Astrocyte (in vitro differentiated cells and primary cell): ENCODE data around the gene PDZD2.

Source experiments
- EZH2 ChIP-seq: IDR thresholded peaks from 2 replicates; pipeline ENCODE4 v1.6.1; 2012; ENCODE audit warnings: mild to moderate bottlenecking, low read length, inconsistent platforms; ENCODE audit not compliant: insufficient read depth
- TF ChIP-seq, protein P1 (sequence below): IDR thresholded peaks from 2 replicates; pipeline ENCODE4 v1.5.1; 2011; ENCODE audit warnings: low read depth, mild to moderate bottlenecking, inconsistent platforms, low read length, moderate library complexity; ENCODE audit not compliant: insufficient read depth

DNA sequence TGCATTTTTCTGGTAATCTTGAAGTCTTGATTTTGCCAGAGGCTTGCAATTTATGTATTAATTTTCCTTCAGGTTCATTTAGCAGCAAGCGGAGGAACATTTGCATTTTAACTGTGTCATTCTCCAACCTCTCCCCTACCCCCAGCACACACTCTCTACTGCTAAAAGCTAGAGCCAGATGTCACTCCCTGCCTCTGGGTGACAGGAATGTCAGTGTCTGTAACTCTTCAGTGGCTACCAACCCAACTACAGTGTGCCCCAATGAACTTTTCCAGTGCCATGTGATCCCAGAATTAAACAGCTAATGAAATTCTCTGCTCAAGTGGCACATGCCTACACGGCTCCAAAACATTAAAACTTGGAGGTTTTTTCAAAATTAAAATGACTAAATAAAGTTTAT, 274.9 kb downstream of the PDZD2 start:
- TF ChIP-seq, protein P1, sequence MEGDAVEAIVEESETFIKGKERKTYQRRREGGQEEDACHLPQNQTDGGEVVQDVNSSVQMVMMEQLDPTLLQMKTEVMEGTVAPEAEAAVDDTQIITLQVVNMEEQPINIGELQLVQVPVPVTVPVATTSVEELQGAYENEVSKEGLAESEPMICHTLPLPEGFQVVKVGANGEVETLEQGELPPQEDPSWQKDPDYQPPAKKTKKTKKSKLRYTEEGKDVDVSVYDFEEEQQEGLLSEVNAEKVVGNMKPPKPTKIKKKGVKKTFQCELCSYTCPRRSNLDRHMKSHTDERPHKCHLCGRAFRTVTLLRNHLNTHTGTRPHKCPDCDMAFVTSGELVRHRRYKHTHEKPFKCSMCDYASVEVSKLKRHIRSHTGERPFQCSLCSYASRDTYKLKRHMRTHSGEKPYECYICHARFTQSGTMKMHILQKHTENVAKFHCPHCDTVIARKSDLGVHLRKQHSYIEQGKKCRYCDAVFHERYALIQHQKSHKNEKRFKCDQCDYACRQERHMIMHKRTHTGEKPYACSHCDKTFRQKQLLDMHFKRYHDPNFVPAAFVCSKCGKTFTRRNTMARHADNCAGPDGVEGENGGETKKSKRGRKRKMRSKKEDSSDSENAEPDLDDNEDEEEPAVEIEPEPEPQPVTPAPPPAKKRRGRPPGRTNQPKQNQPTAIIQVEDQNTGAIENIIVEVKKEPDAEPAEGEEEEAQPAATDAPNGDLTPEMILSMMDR: no peak
- TF ChIP-seq EZH2: no peak
